Measurements from ENCODE around the gene CRACDL.

GRCh38 chr2:98923244-98923940, 12.6 kb downstream of the CRACDL start:
- TF ChIP-seq, protein P1, sequence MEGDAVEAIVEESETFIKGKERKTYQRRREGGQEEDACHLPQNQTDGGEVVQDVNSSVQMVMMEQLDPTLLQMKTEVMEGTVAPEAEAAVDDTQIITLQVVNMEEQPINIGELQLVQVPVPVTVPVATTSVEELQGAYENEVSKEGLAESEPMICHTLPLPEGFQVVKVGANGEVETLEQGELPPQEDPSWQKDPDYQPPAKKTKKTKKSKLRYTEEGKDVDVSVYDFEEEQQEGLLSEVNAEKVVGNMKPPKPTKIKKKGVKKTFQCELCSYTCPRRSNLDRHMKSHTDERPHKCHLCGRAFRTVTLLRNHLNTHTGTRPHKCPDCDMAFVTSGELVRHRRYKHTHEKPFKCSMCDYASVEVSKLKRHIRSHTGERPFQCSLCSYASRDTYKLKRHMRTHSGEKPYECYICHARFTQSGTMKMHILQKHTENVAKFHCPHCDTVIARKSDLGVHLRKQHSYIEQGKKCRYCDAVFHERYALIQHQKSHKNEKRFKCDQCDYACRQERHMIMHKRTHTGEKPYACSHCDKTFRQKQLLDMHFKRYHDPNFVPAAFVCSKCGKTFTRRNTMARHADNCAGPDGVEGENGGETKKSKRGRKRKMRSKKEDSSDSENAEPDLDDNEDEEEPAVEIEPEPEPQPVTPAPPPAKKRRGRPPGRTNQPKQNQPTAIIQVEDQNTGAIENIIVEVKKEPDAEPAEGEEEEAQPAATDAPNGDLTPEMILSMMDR (IDR thresholded peaks at IDR 0.05; ENCODE audit: insufficient read depth, low read length), result no peak
- no peak for TF ChIP-seq GABPA (IDR thresholded peaks at IDR 0.05; ENCODE audit: low read depth)
- no peak for TF ChIP-seq POLR2AphosphoS5 (IDR thresholded peaks at IDR 0.05; ENCODE audit: low read depth)
- TF ChIP-seq, protein P2, sequence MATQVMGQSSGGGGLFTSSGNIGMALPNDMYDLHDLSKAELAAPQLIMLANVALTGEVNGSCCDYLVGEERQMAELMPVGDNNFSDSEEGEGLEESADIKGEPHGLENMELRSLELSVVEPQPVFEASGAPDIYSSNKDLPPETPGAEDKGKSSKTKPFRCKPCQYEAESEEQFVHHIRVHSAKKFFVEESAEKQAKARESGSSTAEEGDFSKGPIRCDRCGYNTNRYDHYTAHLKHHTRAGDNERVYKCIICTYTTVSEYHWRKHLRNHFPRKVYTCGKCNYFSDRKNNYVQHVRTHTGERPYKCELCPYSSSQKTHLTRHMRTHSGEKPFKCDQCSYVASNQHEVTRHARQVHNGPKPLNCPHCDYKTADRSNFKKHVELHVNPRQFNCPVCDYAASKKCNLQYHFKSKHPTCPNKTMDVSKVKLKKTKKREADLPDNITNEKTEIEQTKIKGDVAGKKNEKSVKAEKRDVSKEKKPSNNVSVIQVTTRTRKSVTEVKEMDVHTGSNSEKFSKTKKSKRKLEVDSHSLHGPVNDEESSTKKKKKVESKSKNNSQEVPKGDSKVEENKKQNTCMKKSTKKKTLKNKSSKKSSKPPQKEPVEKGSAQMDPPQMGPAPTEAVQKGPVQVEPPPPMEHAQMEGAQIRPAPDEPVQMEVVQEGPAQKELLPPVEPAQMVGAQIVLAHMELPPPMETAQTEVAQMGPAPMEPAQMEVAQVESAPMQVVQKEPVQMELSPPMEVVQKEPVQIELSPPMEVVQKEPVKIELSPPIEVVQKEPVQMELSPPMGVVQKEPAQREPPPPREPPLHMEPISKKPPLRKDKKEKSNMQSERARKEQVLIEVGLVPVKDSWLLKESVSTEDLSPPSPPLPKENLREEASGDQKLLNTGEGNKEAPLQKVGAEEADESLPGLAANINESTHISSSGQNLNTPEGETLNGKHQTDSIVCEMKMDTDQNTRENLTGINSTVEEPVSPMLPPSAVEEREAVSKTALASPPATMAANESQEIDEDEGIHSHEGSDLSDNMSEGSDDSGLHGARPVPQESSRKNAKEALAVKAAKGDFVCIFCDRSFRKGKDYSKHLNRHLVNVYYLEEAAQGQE (IDR thresholded peaks at IDR 0.05; ENCODE audit: insufficient replicate concordance, low read depth), result no peak
